Erythroblast (primary cell): ENCODE measurements around the gene KCTD14.

Experiments used
- GATA1 ChIP-seq: IDR thresholded peaks from 2 replicates; pipeline ENCODE4 v1.6.1; 2011; ENCODE audit warnings: low read depth, mild to moderate bottlenecking, control low read depth, low read length, moderate library complexity
- POLR2A ChIP-seq: IDR thresholded peaks from 2 replicates; pipeline ENCODE4 v1.6.1; 2011; ENCODE audit warnings: mild to moderate bottlenecking, low read length

DNA sequence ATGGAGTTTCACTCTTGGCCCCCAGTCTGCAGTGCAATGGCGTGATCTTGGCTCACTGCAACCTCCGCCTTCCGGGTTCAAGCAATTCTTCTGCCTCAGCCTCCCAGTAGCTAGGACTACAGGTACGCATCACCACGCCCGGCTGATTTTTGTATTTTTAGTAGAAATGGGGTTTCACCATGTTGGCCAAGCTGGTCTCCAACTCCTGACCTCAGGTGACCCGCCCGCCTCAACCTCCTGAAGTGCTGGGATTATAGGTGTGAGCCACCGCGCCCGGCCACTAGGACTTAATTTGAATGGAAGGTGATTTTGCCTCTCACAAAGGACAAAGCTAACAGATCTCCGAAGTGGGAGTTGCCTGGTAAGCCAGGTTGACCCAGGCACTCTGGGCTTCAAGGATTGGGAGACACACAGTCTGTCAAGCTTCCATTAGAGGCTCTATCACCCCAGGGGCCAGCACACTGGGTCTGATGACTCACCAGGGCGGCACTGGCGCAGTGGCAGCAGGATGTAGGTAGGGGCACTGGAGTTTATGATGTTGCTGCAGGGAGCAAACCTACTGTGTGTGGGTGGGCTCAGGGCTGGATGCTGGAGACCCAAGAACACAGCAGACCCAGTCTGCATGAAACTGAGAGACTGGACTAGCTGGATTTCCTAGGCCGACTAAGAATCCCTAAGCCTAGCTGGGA lies 17.8 kb upstream of the KCTD14 start:
- no peak for TF ChIP-seq POLR2A
- no peak for TF ChIP-seq GATA1
